CD4-positive, alpha-beta T cell treated with Interleukin-17A for 1 hour (primary cell): ENCODE results near the gene FGF14.
"Not testable (repeated sequence)": the region's sequence is repeated elsewhere in the genome, so short reads cannot be mapped to it uniquely, and the experiment has no call there.

ENCODE experiments used
- DNase-seq: peaks from one replicate; pipeline ENCODE4 v3.0.0-alpha.2; 2020

Gene FGF14

GRCh38 chr13:102122147-102122546 is 279.7 kb downstream of the FGF14 start:
- no peak for DNase-seq

DNA sequence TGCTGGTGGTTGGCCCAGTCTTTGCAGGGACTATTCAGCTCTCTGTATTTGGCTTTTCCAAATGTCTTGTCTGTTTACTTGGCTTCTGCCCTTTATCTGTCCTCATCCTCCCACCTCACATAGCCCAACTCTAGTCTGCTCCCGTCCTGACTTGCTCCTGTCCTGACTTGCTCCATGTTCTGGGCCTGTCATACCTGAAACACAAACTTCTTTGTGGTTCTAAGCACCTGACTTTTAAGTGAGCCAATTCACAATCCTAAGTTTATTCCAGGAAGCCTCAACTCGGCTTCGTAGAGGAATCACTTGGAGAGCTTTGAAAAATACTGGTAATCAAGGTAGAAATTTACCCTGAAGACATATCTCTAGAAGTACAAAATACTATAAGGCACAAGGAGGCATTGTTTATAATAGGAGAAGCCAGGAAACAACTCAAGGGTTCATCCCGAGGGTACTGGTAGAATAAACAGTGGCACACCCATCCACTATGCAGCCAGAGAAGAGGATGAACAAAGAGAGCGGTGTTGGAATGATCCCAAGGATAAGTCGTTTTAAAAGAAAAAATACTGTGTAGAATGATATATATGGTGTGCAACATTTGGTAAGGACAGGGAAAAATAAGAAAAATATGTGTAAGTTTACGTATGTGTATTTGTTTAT is 284.5 kb downstream of the FGF14 start:
- DNase-seq, result no peak

DNA sequence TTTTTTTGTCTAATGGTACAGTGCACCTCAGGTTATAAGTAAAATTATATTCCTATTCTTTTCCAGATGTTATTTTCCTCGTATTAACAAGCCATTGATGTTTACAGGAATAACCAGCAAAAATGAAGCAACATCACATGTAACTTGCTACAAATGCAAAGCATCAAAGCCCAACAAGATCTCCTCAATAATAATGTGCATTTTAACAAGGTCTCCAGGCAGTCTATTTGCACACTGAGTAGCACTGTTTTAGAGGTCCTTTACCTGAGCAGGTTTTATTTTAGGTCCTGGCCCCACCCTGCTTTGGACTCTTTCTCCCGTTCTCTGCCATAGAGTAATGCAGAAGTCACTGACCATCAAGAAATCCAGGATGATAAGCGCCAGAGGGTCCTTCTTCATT is 298.4 kb downstream of the FGF14 start:
- no peak for DNase-seq

DNA sequence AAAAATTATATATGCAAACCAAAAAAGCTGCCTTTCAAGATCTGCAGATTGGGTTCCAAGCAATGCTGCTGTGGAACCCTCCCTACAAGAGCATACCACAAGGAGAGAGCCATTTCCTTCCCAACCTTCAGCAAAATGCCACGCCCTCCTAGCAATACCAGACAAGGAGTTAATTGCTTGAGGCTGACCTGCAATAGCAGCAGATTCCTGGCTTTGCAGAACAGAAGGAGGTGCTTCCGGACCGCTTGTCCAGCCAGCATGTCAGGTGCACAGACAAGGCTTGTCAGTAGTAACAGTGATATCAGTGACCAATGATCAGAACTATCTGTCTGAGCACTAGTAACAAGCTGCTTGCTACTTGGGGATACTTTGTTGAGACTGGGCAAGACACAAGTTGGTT is 301.6 kb downstream of the FGF14 start:
- DNase-seq, result no peak

DNA sequence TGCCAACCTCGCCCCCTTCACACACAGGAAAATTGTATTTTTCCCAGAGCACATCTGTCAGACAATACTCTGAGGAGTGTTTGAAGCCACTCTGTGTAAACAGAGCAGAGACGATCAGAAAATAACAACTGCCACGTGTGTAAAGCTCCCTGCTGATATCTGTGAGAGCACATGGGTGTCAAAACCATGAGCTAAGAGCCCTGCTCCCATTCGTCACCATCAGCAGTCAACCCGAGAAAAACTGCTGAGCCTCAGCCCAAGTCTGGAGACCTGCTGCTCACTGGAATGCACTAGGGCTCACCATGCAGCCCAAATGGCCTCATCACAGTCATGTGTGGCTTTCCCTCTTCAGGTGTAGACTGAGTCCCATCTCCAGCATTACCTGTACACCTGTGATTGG is 304.1 kb downstream of the FGF14 start:
- no peak for DNase-seq

- DNase-seq, result not testable (repeated sequence)
Observed at GRCh38 chr13:102093288-102093687, 308.6 kb downstream of the FGF14 start.

DNA sequence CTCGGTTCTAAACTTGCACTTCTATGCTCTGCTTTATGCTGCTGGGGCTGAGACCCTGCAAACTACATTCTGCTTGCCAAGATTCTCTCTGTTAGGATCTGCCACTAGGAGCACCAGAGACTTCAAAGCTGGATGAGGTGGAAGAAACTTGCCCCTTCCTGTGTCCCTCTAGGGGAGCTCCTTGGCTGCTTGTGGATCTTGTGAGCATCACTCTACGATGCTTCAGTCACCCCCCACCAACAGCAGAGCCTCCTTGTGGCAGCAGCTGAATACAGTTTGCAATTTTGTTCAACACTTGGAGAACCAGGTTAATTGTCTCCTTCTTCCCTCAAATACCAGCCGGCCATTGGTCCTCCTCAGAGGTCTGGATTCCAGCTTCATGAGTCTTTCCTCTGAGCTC is 310.6 kb downstream of the FGF14 start:
- no peak for DNase-seq

GRCh38 chr13:102090532-102090931 is 311.3 kb downstream of the FGF14 start:
- no peak for DNase-seq

DNA sequence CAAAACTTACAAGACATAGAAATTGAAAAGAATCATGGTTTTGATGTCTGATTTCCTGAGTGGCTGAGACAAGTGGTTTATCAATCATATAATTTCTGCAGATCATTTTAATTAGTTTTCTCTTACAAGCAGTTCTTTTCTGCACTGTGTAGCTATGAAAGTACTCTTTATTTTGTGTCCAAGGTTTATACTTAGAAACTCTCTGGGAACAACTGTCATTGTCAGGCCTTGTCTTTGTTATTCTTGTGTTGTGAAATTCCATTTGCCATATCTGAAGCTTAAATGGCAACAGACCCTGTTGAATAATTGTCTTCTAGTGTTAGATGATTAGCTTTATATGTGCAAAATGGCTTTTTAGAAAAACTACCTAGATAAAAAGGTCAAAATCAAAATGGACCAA is 312.1 kb downstream of the FGF14 start:
- no peak for DNase-seq

- no peak for DNase-seq
Observed at GRCh38 chr13:102089177-102089576, 312.7 kb downstream of the FGF14 start.

DNA sequence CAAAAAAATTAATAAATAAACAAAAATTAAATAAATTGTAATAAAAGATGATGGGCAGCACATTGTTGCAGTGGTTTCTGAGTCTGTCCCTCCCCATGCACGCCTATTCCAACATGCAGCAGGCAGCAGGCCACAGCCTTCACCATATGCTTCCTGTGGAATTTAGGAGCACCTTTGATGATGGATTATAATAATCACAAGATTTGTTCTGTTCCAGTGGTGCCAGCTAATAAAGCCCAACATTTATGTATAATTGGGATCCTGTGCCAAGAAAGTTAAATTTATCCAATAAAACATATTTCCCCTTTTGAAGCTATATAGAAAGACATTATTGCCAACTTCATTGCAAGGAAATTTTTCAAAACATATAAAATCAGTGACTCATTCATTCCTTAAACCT is 328.6 kb downstream of the FGF14 start:
- DNase-seq, result no peak

DNA sequence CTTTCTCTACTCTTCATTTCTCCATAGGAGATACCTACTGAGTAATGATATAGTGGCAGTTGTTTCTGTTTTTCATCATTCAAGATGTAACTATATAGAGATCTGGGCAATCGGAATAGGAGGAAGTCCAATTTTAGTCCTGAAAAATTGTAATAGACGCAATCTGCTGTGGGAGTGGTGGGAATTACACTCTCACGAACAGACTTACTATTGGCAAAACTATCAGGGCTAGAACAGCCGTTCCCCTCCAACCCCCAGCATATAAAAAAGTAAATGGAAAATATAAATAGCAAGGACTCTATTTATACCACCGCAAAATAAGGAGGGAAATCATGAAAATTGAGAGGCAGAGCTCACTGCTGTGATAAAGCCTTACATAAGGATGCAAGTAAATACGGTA is 330.1 kb downstream of the FGF14 start:
- DNase-seq, result no peak

GRCh38 chr13:102068323-102068722 is 333.5 kb downstream of the FGF14 start:
- not testable (repeated sequence) for DNase-seq

DNA sequence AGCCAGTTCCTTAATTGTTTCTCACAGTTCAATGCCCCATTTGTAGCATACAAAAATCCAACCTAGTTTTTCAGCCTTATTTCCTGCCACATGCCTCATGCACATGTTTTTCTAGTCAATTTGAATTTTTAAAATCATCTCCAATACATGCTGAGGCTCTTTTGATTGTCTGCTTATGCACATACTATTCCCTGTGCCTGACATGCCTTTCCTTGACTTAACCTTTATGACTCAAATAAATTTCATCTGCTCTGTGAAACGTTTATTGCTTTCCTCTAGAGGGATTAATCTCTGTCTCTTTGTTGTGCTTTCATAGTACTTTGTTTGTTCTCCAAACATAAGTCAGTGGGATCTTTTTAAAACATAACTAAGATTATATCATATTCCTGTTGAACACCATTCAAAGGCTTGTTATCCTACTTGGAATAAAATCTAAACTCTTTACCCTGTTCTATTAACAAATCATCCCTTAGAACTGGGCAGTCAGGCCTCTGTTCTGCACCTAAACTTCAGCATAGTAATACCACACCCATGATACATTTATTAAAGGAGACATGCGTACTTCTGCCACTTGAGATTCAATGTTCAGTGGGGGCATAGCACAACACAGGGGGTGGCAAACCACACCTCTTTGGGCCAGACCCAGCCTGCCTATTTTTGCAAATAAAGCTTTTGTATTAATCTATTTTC is 346.6 kb downstream of the FGF14 start:
- no peak for DNase-seq

GRCh38 chr13:102049853-102050252 is 352.0 kb downstream of the FGF14 start:
- no peak for DNase-seq

DNA sequence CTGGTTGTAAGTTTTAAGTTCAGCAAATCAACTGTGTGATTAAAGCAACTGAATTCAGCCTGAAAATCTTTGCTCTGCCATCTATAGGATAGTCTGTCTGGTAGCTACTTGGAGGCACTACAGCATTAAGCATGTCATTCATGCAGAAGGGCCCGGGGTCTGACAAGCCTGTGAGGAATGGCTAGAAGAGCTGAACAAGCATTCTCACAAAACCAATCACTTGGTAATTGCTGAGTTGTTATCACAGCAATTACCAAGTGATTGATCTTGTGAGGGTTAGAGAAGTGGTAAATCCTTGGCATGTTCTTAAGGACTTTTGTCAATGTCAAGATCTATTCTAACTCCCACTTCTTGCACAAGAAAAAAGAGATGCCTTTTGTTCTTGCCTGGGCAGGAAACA is 356.1 kb downstream of the FGF14 start:
- DNase-seq, result no peak

DNA sequence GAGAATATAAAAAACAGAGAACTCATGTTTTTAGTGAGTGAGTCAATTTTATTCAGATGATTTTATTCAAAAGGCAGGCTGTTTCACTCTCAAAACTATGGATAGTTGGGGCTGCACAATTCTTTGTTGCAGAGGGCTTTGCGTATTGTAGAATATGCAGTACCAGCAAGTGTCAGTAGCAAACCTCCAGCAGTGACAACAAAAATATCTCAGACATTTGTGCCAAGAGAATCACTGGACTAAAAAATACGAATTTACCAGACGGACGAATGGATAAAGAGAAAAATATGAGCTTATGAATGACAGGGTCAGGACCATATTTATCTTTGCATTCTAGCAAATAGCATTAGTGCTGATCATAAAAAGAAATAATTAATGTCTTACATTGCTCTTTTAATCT is 359.1 kb downstream of the FGF14 start:
- no peak for DNase-seq

DNA sequence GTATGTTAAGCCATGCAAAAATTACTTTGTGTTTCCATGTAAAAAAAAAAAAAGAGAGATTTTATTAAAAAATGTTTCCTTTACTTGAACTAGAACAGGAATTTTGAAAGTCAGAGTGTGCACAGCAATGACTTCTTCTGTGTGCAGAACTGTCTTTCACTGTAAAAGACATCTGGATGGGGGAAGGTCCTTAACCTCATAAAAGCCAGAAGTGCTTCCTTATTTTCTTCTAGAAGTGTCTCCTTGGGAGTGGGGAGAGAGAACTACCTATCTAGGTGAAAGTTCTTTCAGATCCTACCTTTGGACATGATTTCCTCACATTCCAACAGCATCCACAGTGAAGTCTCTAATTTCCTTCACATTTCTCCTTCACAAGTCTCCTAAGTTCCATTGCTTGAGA is 360.3 kb downstream of the FGF14 start:
- DNase-seq, result no peak

GRCh38 chr13:102040812-102041211 is 361.0 kb downstream of the FGF14 start:
- no peak for DNase-seq

DNA sequence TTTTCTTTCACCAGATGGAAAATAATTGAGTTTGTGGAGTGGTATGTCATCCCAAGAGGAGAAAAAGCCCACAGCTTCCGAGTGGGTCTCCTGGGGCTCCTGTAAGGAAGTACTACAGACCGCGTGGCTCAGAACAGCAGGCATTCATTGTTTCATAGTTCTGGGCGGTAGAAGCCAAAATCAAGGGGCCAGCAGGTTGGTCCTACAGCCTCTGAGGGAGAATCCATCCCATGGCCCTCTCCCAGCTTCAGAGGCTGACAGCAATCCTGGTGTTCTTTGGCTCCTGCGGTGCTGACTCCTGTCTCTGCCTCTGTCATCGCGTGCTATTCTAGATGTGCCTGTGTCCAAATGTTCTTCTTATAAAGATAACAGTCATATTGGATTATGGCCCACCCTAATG is 362.6 kb downstream of the FGF14 start:
- no peak for DNase-seq

- no peak for DNase-seq
Observed at GRCh38 chr13:102038787-102039186, 363.1 kb downstream of the FGF14 start.

DNA sequence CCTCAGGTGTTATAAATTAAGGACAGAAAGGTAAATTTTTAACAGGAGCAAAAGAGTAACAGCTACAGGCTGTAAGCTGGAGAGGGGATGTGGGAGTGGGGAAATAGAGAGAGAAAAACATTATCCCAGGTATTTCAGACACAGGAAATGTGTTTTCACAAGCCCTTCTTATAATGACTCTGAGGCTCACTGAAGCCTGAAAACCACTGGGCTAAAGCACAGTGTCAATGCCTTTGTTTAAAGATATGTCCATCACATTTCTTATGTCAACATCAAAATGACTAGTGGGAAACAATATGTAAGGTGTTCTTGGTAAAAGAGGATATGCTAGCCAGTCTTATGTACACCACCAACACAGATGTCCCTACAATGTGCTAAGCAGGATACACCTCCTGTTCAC is 365.9 kb downstream of the FGF14 start:
- DNase-seq, result no peak

- DNase-seq, result no peak
Observed at GRCh38 chr13:102033857-102034331, 368.0 kb downstream of the FGF14 start.

- DNase-seq, result no peak
Observed at GRCh38 chr13:102033386-102033785, 368.5 kb downstream of the FGF14 start.

DNA sequence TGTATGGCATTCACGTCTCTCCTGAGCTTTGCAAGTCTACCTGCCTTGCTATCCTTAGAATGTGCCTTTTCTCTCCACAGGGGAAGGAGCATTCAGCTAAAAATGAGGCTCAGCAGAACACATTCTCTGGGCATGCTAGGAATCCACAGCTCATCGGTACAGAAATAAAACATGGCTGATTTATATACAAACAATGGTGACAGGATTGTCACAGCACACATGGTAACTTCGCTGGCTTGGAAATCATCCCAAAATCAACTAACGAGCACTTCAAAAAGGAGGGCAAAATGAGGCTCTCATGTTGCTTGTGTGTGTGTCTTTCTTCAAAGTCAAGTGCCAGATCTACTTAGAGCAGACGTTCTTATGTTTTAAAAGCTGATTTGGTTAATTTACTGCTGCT is 373.0 kb downstream of the FGF14 start:
- DNase-seq, result no peak
